ENCODE results near the gene MYO18A.

The MYO18A gene

GRCh38 chr17:29073045-29073444 lies 107.2 kb downstream of the MYO18A start:
- no peak overlapping the region for H3K4me3 ChIP-seq (ENCODE audit: low read depth, low read length)
- no peak for DNase-seq (ENCODE audit: low read depth, low spot score)
- in situ Hi-C loops (cut with HindIII; ENCODE audit: low sequenced_read_pairs): no loop called here
- TF ChIP-seq, protein P1, sequence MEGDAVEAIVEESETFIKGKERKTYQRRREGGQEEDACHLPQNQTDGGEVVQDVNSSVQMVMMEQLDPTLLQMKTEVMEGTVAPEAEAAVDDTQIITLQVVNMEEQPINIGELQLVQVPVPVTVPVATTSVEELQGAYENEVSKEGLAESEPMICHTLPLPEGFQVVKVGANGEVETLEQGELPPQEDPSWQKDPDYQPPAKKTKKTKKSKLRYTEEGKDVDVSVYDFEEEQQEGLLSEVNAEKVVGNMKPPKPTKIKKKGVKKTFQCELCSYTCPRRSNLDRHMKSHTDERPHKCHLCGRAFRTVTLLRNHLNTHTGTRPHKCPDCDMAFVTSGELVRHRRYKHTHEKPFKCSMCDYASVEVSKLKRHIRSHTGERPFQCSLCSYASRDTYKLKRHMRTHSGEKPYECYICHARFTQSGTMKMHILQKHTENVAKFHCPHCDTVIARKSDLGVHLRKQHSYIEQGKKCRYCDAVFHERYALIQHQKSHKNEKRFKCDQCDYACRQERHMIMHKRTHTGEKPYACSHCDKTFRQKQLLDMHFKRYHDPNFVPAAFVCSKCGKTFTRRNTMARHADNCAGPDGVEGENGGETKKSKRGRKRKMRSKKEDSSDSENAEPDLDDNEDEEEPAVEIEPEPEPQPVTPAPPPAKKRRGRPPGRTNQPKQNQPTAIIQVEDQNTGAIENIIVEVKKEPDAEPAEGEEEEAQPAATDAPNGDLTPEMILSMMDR (IDR thresholded peaks at IDR 0.05; ENCODE audit: low read depth, low read length): no peak

DNA sequence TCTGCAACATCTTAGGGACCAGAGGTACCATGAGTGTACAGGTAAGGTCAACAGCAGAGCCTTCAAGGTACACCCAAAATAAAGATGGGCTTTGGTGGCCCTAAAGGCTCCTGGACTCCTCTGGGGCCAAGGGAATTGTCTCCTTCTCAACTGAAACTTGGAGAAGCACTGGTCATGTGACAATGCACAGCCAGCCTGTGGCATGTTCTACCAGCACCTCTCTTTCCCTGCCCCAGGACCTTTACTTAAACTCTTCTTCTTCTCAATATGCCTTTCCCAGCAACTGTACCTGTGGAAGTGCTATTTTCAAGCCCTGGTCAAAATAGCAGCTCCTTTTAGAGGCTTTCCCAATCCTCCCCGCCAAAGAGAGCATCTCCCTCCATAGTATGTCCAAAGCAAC lies 108.9 kb downstream of the MYO18A start:
- DNase-seq (ENCODE audit: low read depth, low spot score): no peak
- in situ Hi-C loops (cut with HindIII; ENCODE audit: low sequenced_read_pairs): no loop called here
- TF ChIP-seq, protein P1 (IDR thresholded peaks at IDR 0.05; ENCODE audit: low read depth, low read length): no peak
- H3K4me3 ChIP-seq (ENCODE audit: low read depth, low read length): no peak overlapping the region

- in situ Hi-C loops (cut with HindIII; ENCODE audit: low sequenced_read_pairs): no loop called here
- DNase-seq (ENCODE audit: low read depth, low spot score): no peak
- TF ChIP-seq, protein P1 (IDR thresholded peaks at IDR 0.05; ENCODE audit: low read depth, low read length): no peak
- H3K4me3 ChIP-seq (ENCODE audit: low read depth, low read length): no peak overlapping the region
Observed at GRCh38 chr17:29070781-29071180, 109.4 kb downstream of the MYO18A start.

GRCh38 chr17:29070308-29070707 lies 109.9 kb downstream of the MYO18A start:
- in situ Hi-C loops (cut with HindIII; ENCODE audit: low sequenced_read_pairs): no loop called here
- DNase-seq (ENCODE audit: low read depth, low spot score): no peak
- TF ChIP-seq, protein P1 (IDR thresholded peaks at IDR 0.05; ENCODE audit: low read depth, low read length): no peak
- H3K4me3 ChIP-seq (ENCODE audit: low read depth, low read length): no peak overlapping the region

GRCh38 chr17:29069526-29070041 lies 110.6 kb downstream of the MYO18A start:
- TF ChIP-seq, protein P1 (IDR thresholded peaks at IDR 0.05; ENCODE audit: low read depth, low read length): no peak
- in situ Hi-C loops (cut with HindIII; ENCODE audit: low sequenced_read_pairs): no loop called here
- H3K4me3 ChIP-seq (ENCODE audit: low read depth, low read length): no peak overlapping the region
- no peak for DNase-seq (ENCODE audit: low read depth, low spot score)

- TF ChIP-seq, protein P1 (IDR thresholded peaks at IDR 0.05; ENCODE audit: low read depth, low read length): no peak
- no peak overlapping the region for H3K4me3 ChIP-seq (ENCODE audit: low read depth, low read length)
- in situ Hi-C loops (cut with HindIII; ENCODE audit: low sequenced_read_pairs): no loop called here
- no peak for DNase-seq (ENCODE audit: low read depth, low spot score)
Observed at GRCh38 chr17:29068818-29069217, 111.4 kb downstream of the MYO18A start.

DNA sequence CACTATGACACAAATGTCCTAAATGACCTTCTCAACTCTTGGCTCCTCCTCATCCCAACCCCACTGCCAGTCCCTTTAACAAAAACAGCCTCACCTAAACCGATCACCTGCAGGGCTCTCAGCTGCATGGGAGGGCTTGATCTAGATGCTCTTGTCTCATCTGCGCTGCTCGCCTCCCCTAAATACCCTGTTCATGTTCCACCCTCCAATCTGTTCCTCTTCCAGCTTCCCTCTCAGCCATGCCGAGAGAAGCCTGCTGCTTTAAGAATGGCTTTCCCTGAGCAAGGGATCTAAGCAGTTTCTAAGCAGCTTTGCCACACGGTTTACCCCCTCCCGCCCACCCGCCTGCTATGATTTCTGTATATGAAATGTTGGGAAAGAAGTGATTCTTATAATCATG lies 113.6 kb downstream of the MYO18A start:
- DNase-seq (ENCODE audit: low read depth, low spot score): no peak
- TF ChIP-seq, protein P1 (IDR thresholded peaks at IDR 0.05; ENCODE audit: low read depth, low read length): no peak
- no peak overlapping the region for H3K4me3 ChIP-seq (ENCODE audit: low read depth, low read length)
- in situ Hi-C loops (cut with HindIII; ENCODE audit: low sequenced_read_pairs): no loop called here
